Suppressor macrophage treated with lipopolysaccharide for 4 hours (primary cell): ENCODE data around the gene MYO7A.

ENCODE experiments used
- DNase-seq: peaks from one replicate; pipeline ENCODE4 v3.0.0-alpha.2; 2020

Gene MYO7A

GRCh38 chr11:77129069-77129841, 1.2 kb downstream of the MYO7A start:
- DNase-seq, result no peak

GRCh38 chr11:77129842-77130756, 2.1 kb downstream of the MYO7A start:
- no peak for DNase-seq

- DNase-seq, result no peak
These were observed 2.9 kb downstream of the MYO7A start for GRCh38 chr11:77130763-77131513.

- no peak for DNase-seq
These were observed 3.5 kb downstream of the MYO7A start for GRCh38 chr11:77131560-77131959.

GRCh38 chr11:77135069-77135468, 7.0 kb downstream of the MYO7A start:
- no peak for DNase-seq

GRCh38 chr11:77136074-77136473, 8.0 kb downstream of the MYO7A start:
- no peak for DNase-seq

GRCh38 chr11:77136784-77137420, 8.9 kb downstream of the MYO7A start:
- DNase-seq, result no peak

GRCh38 chr11:77137421-77137820, 9.4 kb downstream of the MYO7A start:
- DNase-seq, result no peak

GRCh38 chr11:77138106-77138649, 10.1 kb downstream of the MYO7A start:
- DNase-seq, result no peak

GRCh38 chr11:77139201-77139600, 11.2 kb downstream of the MYO7A start:
- DNase-seq, result no peak

- no peak for DNase-seq
These were observed 12.3 kb downstream of the MYO7A start for GRCh38 chr11:77140231-77140851.

GRCh38 chr11:77141034-77141433, 13.0 kb downstream of the MYO7A start:
- DNase-seq, result no peak

GRCh38 chr11:77141475-77141874, 13.4 kb downstream of the MYO7A start:
- DNase-seq, result no peak

- no peak for DNase-seq
These were observed 14.3 kb downstream of the MYO7A start for GRCh38 chr11:77142091-77142975.

- no peak for DNase-seq
These were observed 15.5 kb downstream of the MYO7A start for GRCh38 chr11:77143405-77144020.

GRCh38 chr11:77144196-77144856, 16.3 kb downstream of the MYO7A start:
- no peak for DNase-seq

GRCh38 chr11:77144857-77145428, 16.9 kb downstream of the MYO7A start:
- DNase-seq, result no peak

GRCh38 chr11:77146261-77147035, 18.4 kb downstream of the MYO7A start:
- DNase-seq, result no peak

- no peak for DNase-seq
These were observed 18.9 kb downstream of the MYO7A start for GRCh38 chr11:77147036-77147315.
